NCI-H1092 (cell line): ENCODE results near the gene DMBT1.
"Not testable (repeated sequence)": the region's sequence is repeated elsewhere in the genome, so short reads cannot be mapped to it uniquely, and the experiment has no call there.

Source experiments
- DNase-seq: peaks from one replicate; lab custom pipeline; 2025; lab: John Stamatoyannopoulos, UW

DMBT1 gene

GRCh38 chr10:122587098-122587760, 26.7 kb downstream of the DMBT1 start:
- DNase-seq = no peak

GRCh38 chr10:122588381-122588780, 27.8 kb downstream of the DMBT1 start:
- DNase-seq = no peak

- no peak for DNase-seq
Observed at GRCh38 chr10:122590153-122590552, 29.6 kb downstream of the DMBT1 start.

GRCh38 chr10:122591736-122592135, 31.2 kb downstream of the DMBT1 start:
- no peak for DNase-seq

GRCh38 chr10:122592161-122592560, 31.6 kb downstream of the DMBT1 start:
- DNase-seq = no peak

GRCh38 chr10:122617476-122618270, 57.1 kb downstream of the DMBT1 start:
- no peak for DNase-seq

- DNase-seq = no peak
Observed at GRCh38 chr10:122618461-122619165, 58.1 kb downstream of the DMBT1 start.

GRCh38 chr10:122620961-122621360, 60.4 kb downstream of the DMBT1 start:
- DNase-seq = not testable (repeated sequence)

- DNase-seq = no peak
Observed at GRCh38 chr10:122624546-122624945, 64.0 kb downstream of the DMBT1 start.

- no peak for DNase-seq
Observed at GRCh38 chr10:122630526-122630925, 70.0 kb downstream of the DMBT1 start.

- no peak for DNase-seq
Observed at GRCh38 chr10:122632031-122632430, 71.5 kb downstream of the DMBT1 start.

GRCh38 chr10:122632576-122632975, 72.0 kb downstream of the DMBT1 start:
- DNase-seq = no peak

GRCh38 chr10:122636953-122637352, 76.4 kb downstream of the DMBT1 start:
- DNase-seq = no peak

GRCh38 chr10:122637376-122637775, 76.8 kb downstream of the DMBT1 start:
- peak; percentile 62 for DNase-seq

GRCh38 chr10:122638106-122638505, 77.6 kb downstream of the DMBT1 start:
- no peak for DNase-seq

GRCh38 chr10:122639801-122640200, 79.2 kb downstream of the DMBT1 start:
- no peak for DNase-seq

GRCh38 chr10:122640921-122641320, 80.4 kb downstream of the DMBT1 start:
- DNase-seq = no peak

GRCh38 chr10:122642726-122643605, 82.4 kb downstream of the DMBT1 start:
- no peak for DNase-seq

- no peak for DNase-seq
Observed at GRCh38 chr10:122643931-122644534, 83.5 kb downstream of the DMBT1 start.

GRCh38 chr10:122646511-122647382, 86.2 kb downstream of the DMBT1 start:
- DNase-seq = no peak
